ENCODE results near the gene CRHR1.
"Not testable (repeated sequence)": the region's sequence is repeated elsewhere in the genome, so short reads cannot be mapped to it uniquely, and the experiment has no call there.

The CRHR1 gene

GRCh38 chr17:45857977-45858708 is 74.0 kb downstream of the CRHR1 start:
- in situ Hi-C loops (cut with HindIII; ENCODE audit: low sequenced_read_pairs): no loop called here
- peak; percentile 23 for DNase-seq (ENCODE audit: low read depth, low spot score)

GRCh38 chr17:45861165-45861564 is 77.0 kb downstream of the CRHR1 start:
- no peak for DNase-seq (ENCODE audit: low read depth, low spot score)
- in situ Hi-C loops (cut with HindIII; ENCODE audit: low sequenced_read_pairs): no loop called here
- TF ChIP-seq CTCF (IDR thresholded peaks at IDR 0.05; ENCODE audit: low read depth, low read length): no peak
- no peak overlapping the region for H3K4me3 ChIP-seq (ENCODE audit: low read depth, low read length)

More at GRCh38 chr17:45857977-45858708, 74.0 kb downstream of the CRHR1 start:
- no peak for TF ChIP-seq CTCF (IDR thresholded peaks at IDR 0.05; ENCODE audit: low read depth, low read length)
- H3K4me3 ChIP-seq (ENCODE audit: low read depth, low read length): no peak overlapping the region

GRCh38 chr17:45862127-45862526 is 78.0 kb downstream of the CRHR1 start:
- H3K4me3 ChIP-seq (ENCODE audit: low read depth, low read length); in situ Hi-C loops (cut with HindIII; ENCODE audit: low sequenced_read_pairs); DNase-seq (ENCODE audit: low read depth, low spot score): not testable (repeated sequence)

- DNase-seq (ENCODE audit: low read depth, low spot score): no peak
- H3K4me3 ChIP-seq (ENCODE audit: low read depth, low read length): no peak overlapping the region
- in situ Hi-C loops (cut with HindIII; ENCODE audit: low sequenced_read_pairs): no loop called here
- TF ChIP-seq CTCF (IDR thresholded peaks at IDR 0.05; ENCODE audit: low read depth, low read length): no peak
Observed at GRCh38 chr17:45863857-45864654, 79.9 kb downstream of the CRHR1 start.

GRCh38 chr17:45867171-45867570 is 83.1 kb downstream of the CRHR1 start:
- no peak for DNase-seq (ENCODE audit: low read depth, low spot score)
- in situ Hi-C loops (cut with HindIII; ENCODE audit: low sequenced_read_pairs): no loop called here
- no peak for TF ChIP-seq CTCF (IDR thresholded peaks at IDR 0.05; ENCODE audit: low read depth, low read length)
- H3K4me3 ChIP-seq (ENCODE audit: low read depth, low read length): no peak overlapping the region

- in situ Hi-C loops (cut with HindIII; ENCODE audit: low sequenced_read_pairs): no loop called here
- no peak for TF ChIP-seq CTCF (IDR thresholded peaks at IDR 0.05; ENCODE audit: low read depth, low read length)
- no peak overlapping the region for H3K4me3 ChIP-seq (ENCODE audit: low read depth, low read length)
- no peak for DNase-seq (ENCODE audit: low read depth, low spot score)
Observed at GRCh38 chr17:45867702-45868101, 83.6 kb downstream of the CRHR1 start.

- no peak overlapping the region for H3K4me3 ChIP-seq (ENCODE audit: low read depth, low read length)
- DNase-seq (ENCODE audit: low read depth, low spot score): no peak
- no peak for TF ChIP-seq CTCF (IDR thresholded peaks at IDR 0.05; ENCODE audit: low read depth, low read length)
- in situ Hi-C loops (cut with HindIII; ENCODE audit: low sequenced_read_pairs): no loop called here
Observed at GRCh38 chr17:45868276-45868675, 84.2 kb downstream of the CRHR1 start.
